Fibroblast of mammary gland (primary cell): ENCODE data around the gene MBD3.
"Not testable (repeated sequence)": the region's sequence is repeated elsewhere in the genome, so short reads cannot be mapped to it uniquely, and the experiment has no call there.

ENCODE experiments used
- DNase-seq: peaks from one replicate; pipeline ENCODE4 v3.0.0-alpha.2; 2010; ENCODE audit warnings: low read depth
- H3K4me3 ChIP-seq: 2 replicates; pipeline ENCODE4 v1.5.1; 2011; ENCODE audit warnings: low read depth, mild to moderate bottlenecking, low read length, moderate library complexity; ENCODE audit not compliant: control insufficient read depth
- TF ChIP-seq, protein P1 (sequence below): conservative IDR thresholded peaks from 2 replicates; pipeline ENCODE4 v1.5.1; 2011; ENCODE audit warnings: low read depth, low read length, inconsistent platforms; ENCODE audit not compliant: control insufficient read depth, insufficient read depth

Gene MBD3

DNA sequence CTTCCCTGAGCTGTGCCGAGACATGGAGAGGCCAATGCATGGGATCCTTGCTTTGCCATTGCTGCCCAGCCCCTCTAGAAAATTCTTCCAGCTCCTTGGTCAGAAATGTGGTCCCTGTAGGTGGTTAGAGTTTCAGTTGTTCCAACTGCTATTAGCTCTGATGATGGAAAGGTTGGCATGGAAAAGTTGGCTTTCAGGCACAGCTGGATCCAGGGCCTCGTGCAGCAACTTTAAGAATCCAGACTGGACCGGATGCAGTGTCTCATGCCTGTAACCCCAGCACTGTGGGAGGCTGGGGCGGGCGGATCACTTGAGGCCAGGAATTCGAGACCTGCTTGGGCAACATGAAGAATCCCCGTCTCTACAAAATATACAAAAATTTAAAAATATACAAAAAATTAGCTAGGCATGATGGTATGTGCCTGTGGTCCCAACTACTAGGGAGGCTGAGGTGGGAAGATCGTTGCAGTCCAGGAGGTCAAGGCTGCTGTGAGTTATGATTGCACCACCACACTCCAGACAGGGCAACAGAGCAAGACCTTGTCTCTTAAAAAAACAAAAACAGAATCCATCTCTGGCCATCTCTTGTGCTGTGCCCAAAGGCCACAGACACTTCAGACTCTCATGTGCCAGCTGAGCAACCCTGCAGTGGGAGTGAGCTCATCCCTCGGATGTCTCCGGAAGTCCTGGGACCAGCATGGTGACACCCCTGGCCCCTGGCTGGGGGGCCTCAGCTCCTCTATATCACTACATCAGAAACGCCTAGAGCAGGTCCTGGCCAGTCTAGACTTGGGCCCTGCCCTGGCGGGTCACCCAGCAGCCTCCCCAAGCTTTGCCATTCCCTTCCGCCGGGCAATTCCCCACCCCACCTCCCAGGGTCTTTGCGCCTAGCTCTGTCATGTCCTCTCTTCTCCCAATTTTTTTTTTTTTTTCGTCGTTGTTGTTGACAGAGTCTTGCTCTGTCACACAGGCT is 41.3 kb downstream of the MBD3 start:
- DNase-seq, result no peak
- TF ChIP-seq, protein P1, sequence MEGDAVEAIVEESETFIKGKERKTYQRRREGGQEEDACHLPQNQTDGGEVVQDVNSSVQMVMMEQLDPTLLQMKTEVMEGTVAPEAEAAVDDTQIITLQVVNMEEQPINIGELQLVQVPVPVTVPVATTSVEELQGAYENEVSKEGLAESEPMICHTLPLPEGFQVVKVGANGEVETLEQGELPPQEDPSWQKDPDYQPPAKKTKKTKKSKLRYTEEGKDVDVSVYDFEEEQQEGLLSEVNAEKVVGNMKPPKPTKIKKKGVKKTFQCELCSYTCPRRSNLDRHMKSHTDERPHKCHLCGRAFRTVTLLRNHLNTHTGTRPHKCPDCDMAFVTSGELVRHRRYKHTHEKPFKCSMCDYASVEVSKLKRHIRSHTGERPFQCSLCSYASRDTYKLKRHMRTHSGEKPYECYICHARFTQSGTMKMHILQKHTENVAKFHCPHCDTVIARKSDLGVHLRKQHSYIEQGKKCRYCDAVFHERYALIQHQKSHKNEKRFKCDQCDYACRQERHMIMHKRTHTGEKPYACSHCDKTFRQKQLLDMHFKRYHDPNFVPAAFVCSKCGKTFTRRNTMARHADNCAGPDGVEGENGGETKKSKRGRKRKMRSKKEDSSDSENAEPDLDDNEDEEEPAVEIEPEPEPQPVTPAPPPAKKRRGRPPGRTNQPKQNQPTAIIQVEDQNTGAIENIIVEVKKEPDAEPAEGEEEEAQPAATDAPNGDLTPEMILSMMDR, result no peak
- H3K4me3 ChIP-seq, result no peak overlapping the region

DNA sequence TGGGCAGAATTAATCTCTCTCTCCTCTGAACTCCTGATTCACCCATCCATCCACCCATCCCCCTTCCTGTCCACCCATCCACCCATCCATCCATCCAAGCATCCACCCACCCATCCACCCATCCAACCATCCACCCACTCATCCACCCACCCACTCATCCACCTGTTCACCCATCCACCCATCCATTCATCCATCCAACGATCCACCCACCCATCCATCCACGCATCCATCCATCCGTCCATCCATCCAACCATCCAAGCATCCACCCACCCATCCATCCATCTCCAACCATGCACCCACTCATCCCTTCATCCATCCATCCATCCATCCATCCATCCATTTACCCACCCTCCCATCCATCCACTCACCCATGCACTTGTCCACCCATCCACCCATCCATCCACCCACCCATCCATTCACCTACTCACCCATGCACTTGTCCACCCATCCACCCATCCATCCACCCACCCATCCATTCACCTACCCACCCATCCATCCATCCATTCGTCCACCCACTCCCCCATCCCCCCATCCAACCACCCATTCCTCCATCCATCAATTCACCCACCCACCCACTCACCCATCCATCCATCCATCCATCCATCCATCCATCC is 43.2 kb downstream of the MBD3 start:
- no peak overlapping the region for H3K4me3 ChIP-seq

GRCh38 chr19:1540365-1540925 is 52.2 kb downstream of the MBD3 start:
- DNase-seq, result no peak
- TF ChIP-seq, protein P1, result no peak
- no peak overlapping the region for H3K4me3 ChIP-seq

More for the DNA sequence above, 43.2 kb downstream of the MBD3 start:
- no peak for DNase-seq
- TF ChIP-seq, protein P1, result no peak

GRCh38 chr19:1539749-1540148 is 52.9 kb downstream of the MBD3 start:
- not testable (repeated sequence) for DNase-seq, H3K4me3 ChIP-seq

DNA sequence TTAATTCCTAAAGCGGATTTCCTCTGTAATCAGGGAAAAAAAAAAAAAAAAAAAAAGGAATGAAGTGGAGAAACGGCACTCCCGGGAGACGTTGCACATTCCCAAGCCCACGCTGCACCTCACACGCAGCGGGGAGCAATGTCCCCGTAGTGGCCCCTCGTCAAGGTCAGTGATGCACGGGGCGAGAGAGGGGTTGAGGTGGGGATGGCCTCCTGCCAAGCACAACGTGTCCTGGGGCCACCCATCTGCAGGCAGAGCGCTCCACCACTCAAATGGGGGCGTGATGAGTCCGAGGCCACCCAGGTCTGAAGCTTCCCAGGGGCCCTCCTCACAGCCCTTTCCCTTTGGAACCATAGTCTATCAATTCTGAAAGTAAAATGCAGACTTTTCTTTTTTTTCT is 53.7 kb downstream of the MBD3 start:
- peak; percentile 36 for DNase-seq
- no peak overlapping the region for H3K4me3 ChIP-seq
- TF ChIP-seq, protein P1, result no peak

- DNase-seq, H3K4me3 ChIP-seq: not testable (repeated sequence)
Observed at GRCh38 chr19:1535699-1536098, 57.0 kb downstream of the MBD3 start.

DNA sequence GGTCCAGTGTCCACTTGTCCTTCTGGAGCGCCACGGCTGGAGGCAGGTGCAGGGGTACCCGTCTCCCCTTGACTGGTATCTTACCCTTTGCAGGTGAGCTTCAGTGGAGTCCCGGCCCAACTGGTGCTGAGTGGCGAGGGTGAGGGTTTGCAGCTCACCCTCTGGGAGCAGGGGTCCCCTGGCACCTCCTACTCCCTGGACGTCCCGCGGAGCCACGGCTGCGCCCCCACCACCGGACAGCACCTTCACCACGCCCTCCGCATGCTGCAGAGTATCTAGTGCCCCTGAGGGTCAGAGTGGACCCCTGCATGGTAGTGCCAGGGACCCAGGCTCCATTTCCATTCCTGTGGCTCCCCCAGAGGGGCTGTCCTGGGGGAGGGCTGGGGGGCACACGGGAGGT is 57.7 kb downstream of the MBD3 start:
- no peak overlapping the region for H3K4me3 ChIP-seq
- TF ChIP-seq, protein P1, result no peak
- DNase-seq, result no peak
